Neutrophil (primary cell): ENCODE data around the gene PRDM11.
"Not testable (repeated sequence)": the region's sequence is repeated elsewhere in the genome, so short reads cannot be mapped to it uniquely, and the experiment has no call there.

ENCODE experiments used
- H3K27ac ChIP-seq: fragments of 200-600 bp; sonication (generic); 2 replicates; pipeline ENCODE4 v1.5.1; 2016; ENCODE audit warnings: mild to moderate bottlenecking, moderate library complexity
- H3K27me3 ChIP-seq: fragments of 200-600 bp; sonication (generic); 2 replicates; pipeline ENCODE4 v1.6.0; 2016; ENCODE audit warnings: mild to moderate bottlenecking
- H3K36me3 ChIP-seq: fragments of 200-600 bp; sonication (generic); 2 replicates; pipeline ENCODE4 v1.5.1; 2017
- H3K4me1 ChIP-seq, 2 experiments: fragments of 200-600 bp in 1 of 2; sonication (generic) in 1 of 2; 1 replicate in 1 of 2; 2 replicates in 1 of 2; pipeline versions ENCODE4 v1.5.1 to v1.6.1; 2013 to 2016; ENCODE audit warnings: low read depth in 1 of 2, low read length in 1 of 2, mild to moderate bottlenecking in 1 of 2, moderate library complexity in 1 of 2; ENCODE audit not compliant: control insufficient read depth in 1 of 2, insufficient read depth in 1 of 2
- H3K4me3 ChIP-seq, 2 experiments: fragments of 200-600 bp in 1 of 2; sonication (generic) in 1 of 2; 1 replicate in 1 of 2; 2 replicates in 1 of 2; pipeline ENCODE4 v1.5.1; 2013 to 2016; ENCODE audit warnings: low read depth in 1 of 2, low read length in 1 of 2, mild to moderate bottlenecking in 1 of 2, moderate library complexity in 1 of 2
- H3K9me3 ChIP-seq: fragments of 200-600 bp; sonication (generic); 2 replicates; pipeline ENCODE4 v1.5.1; 2016
- TF ChIP-seq, protein P1 (sequence below): fragments of 200-600 bp; sonication (generic); IDR thresholded peaks from 2 replicates; pipeline ENCODE4 v1.5.1; 2016; ENCODE audit warnings: antibody characterized with exemption

PRDM11 gene

DNA sequence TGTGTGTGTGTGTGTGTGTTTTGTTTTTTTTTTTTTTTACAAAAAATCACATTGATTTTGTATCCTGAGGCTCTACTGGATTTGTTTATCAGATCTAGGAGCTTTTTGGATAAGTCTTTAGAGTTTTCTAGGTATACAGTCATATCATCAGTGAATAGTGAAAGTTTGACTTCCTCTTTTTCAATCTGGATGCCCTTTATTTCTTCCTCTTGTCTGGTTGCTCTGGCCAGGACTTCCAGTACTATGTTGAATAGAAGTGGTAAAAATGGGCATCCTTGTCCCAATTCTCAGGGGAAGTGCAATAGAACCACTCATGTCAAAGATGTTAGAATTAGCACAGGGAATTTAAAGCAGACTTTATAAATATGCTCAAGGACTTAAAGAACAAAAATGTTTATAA, 32.6 kb upstream of the PRDM11 start:
- TF ChIP-seq, protein P1, sequence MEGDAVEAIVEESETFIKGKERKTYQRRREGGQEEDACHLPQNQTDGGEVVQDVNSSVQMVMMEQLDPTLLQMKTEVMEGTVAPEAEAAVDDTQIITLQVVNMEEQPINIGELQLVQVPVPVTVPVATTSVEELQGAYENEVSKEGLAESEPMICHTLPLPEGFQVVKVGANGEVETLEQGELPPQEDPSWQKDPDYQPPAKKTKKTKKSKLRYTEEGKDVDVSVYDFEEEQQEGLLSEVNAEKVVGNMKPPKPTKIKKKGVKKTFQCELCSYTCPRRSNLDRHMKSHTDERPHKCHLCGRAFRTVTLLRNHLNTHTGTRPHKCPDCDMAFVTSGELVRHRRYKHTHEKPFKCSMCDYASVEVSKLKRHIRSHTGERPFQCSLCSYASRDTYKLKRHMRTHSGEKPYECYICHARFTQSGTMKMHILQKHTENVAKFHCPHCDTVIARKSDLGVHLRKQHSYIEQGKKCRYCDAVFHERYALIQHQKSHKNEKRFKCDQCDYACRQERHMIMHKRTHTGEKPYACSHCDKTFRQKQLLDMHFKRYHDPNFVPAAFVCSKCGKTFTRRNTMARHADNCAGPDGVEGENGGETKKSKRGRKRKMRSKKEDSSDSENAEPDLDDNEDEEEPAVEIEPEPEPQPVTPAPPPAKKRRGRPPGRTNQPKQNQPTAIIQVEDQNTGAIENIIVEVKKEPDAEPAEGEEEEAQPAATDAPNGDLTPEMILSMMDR, result no peak
- peaks cover 51% of the 10 kb centered on the region for H3K27me3 ChIP-seq
- H3K36me3 ChIP-seq, result no peaks in the 10 kb centered on the region
- no peak overlapping the region for H3K27ac ChIP-seq
- no peak overlapping the region for H3K4me3 ChIP-seq
- H3K4me1 ChIP-seq, result no peaks in the 10 kb centered on the region
- H3K9me3 ChIP-seq, result no peaks in the 10 kb centered on the region

DNA sequence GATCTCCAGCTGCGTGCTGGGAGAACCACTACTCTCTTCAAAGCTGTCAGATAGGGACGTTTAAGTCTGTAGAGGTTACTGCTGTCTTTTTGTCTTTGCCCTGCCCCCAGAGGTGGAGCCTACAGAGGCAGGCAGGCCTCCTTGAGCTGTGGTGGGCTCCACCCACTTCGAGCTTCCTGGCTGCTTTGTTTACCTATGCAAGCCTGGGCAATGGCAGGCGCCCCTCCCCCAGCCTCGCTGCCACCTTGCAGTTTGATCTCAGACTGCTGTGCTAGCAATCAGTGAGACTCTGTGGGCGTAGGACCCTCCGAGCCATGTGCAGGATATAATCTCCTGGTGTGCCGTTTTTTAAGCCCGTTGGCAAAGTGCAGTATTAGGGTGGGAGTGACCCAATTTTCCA, 18.6 kb upstream of the PRDM11 start:
- H3K4me3 ChIP-seq, H3K27ac ChIP-seq, H3K9me3 ChIP-seq, H3K4me1 ChIP-seq, H3K36me3 ChIP-seq: not testable (repeated sequence)
- H3K27me3 ChIP-seq, result peaks cover 37% of the 10 kb centered on the region

DNA sequence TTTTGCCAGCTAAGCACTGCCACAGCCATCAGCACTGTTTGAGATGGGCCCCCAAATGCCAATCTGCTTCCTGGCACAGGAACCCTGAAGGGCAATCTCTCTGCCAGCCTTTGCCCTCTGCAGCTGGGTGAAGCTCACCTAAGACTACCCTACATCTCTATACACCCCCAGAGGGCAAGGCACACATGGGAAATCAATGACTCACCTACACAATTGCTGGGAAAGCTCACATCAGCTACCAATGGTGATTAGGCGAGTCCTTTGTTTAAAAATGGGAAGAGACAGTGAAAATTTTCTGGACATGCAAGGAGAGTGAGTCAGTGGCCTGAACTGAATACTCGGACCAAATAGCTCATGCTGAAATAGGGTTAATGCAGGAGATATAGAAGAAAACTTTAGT, 12.6 kb upstream of the PRDM11 start:
- TF ChIP-seq, protein P1, result no peak
- Histone ChIP-seq H3K4me3 (no peak overlapping the region), H3K27me3 (peaks cover 71% of the 10 kb centered on the region), H3K9me3 (no peaks in the 10 kb centered on the region), H3K4me1 (no peaks in the 10 kb centered on the region), H3K36me3 (no peaks in the 10 kb centered on the region), H3K27ac (no peak overlapping the region)

DNA sequence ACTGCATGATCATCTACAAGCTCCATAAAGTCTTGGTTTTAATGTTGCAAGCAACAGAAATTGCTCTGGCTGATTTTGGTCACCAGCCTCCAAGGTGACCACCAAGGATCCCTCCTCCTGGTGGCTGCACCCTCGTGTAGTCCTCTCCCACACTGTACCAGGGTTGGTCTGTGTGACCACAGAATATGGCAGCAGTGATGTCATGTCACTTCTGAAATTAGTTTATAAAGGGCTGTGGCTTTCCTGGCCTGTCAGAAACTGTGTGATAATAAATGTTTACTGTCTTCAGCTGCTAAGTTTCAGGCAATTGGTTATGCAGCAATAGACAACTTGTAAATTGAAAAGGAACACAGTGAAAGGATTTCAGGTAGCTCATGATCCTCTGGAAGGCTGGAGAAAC, 5.3 kb upstream of the PRDM11 start:
- Histone ChIP-seq H3K27me3 (peaks cover 88% of the 10 kb centered on the region), H3K4me1 (peaks cover 8 to 9% of the 10 kb centered on the region in 2 experiments), H3K27ac (no peak overlapping the region), H3K36me3 (no peaks in the 10 kb centered on the region), H3K4me3 (no peak overlapping the region), H3K9me3 (no peaks in the 10 kb centered on the region)
- TF ChIP-seq, protein P1, result no peak

DNA sequence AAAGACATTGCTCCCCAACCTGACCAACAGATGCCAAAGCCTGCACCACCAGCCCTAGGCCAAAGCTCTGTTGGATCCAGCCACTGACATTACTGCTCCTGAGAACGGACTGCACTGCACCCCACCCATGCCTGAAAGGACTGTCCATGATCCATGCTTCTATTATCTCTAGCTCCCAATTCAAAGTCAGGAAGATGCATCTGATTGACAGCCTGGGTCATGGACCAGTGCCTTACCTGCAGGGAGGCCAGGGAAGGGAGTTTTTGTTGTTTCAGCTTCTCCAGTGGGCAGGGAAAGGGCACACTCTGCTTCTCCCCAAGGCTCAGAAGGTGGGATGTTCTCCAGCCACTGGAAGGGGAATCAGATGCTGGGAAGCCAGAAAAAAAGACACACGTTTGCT, 4.8 kb upstream of the PRDM11 start:
- H3K27ac ChIP-seq, result no peak overlapping the region
- peaks cover 91% of the 10 kb centered on the region for H3K27me3 ChIP-seq
- no peaks in the 10 kb centered on the region for H3K9me3 ChIP-seq
- no peak overlapping the region for H3K4me3 ChIP-seq
- TF ChIP-seq, protein P1, result no peak
- peaks cover 10 to 11% of the 10 kb centered on the region in 2 experiments for H3K4me1 ChIP-seq
- no peaks in the 10 kb centered on the region for H3K36me3 ChIP-seq

GRCh38 chr11:45142241-45143055, 4.0 kb upstream of the PRDM11 start:
- no peaks in the 10 kb centered on the region for H3K9me3 ChIP-seq
- peaks cover 90% of the 10 kb centered on the region for H3K27me3 ChIP-seq
- no peak overlapping the region for H3K4me3 ChIP-seq
- TF ChIP-seq, protein P1, result no peak
- no peak overlapping the region for H3K27ac ChIP-seq
- H3K36me3 ChIP-seq, result no peaks in the 10 kb centered on the region
- peaks cover 13% of the 10 kb centered on the region in 2 experiments for H3K4me1 ChIP-seq
